ENCODE measurements around the gene KLHL2. TPM values are rescaled to one million over a fixed set of nuclear protein-coding genes. Genes with fewer than 3 reads are reported as not detected.
"Not testable (repeated sequence)": the region's sequence is repeated elsewhere in the genome, so short reads cannot be mapped to it uniquely, and the experiment has no call there.

KLHL2 gene
- total RNA-seq, 1 experiment from 2014 or later, result 12.4 TPM

- no peak for TF ChIP-seq CREM (CRISPR knock-in tag; IDR thresholded peaks at IDR 0.05)
Measured at GRCh38 chr4:165210566-165210965, 3.2 kb downstream of the KLHL2 start (continued).

DNA sequence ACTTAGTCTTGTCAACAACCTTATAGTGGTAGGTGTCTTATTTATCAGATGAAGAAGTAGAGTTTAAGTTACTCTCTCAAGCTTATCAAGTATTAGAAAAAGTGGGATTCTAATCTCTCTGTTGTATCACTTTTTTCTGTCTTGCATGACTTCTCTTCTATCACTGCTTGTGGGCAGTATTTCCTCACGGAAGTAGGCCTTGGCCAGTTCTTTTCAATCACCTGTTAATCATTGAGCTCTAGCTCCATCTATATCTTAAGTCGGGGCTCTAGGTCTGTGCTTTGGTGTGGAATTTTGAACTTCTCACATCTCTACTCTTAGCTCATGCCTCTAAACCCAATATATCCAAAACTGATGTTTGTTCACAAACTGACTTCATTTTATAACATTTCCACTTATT is 5.3 kb downstream of the KLHL2 start:
- DNase-seq (ENCODE audit: low spot score); H3K27ac Mint-ChIP-seq; H3K9me3 Mint-ChIP-seq; POLR2A ChIA-PET; H3K4me3 Mint-ChIP-seq; ATAC-seq; H3K27me3 Mint-ChIP-seq (ENCODE audit: low read depth); H3K36me3 Mint-ChIP-seq: not testable (repeated sequence)
- CTCF ChIA-PET, result interaction anchor here (0.6 kb wide), 1 partner anchor 82 kb away, joined by 3 read pairs; no protein-coding TSS in a partner anchor
- H3K4me1 Mint-ChIP-seq, result peaks cover 67% of the 10 kb centered on the region

DNA sequence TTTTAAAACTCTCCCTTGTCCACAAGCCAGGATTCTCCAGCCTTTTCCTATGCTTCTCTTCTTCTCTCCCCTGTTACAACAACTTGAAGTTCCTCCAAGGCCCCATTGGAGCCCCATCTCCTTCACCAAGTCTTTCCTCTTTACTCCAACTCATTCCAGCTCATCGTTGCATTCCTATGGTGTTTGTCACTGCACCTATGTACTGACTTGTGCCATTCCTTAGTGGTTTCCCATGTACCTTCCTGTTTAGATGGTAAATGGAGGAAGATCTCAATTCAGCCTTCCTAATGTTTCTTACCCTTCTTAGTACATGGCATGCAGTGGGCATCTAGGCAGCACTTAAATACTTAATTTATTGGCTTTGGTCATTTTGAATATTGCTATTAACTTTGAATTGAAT is 6.0 kb downstream of the KLHL2 start:
- peaks cover 64% of the 10 kb centered on the region for H3K4me1 Mint-ChIP-seq

GRCh38 chr4:165213991-165214709 is 6.8 kb downstream of the KLHL2 start:
- H3K27ac Mint-ChIP-seq; DNase-seq (ENCODE audit: low spot score); H3K9me3 Mint-ChIP-seq; POLR2A ChIA-PET; H3K4me3 Mint-ChIP-seq; CTCF ChIA-PET; H3K27me3 Mint-ChIP-seq (ENCODE audit: low read depth); H3K36me3 Mint-ChIP-seq: not testable (repeated sequence)
- H3K4me1 Mint-ChIP-seq, result peaks cover 58% of the 10 kb centered on the region
- ATAC-seq, result peak; percentile 77

More for the DNA sequence above, 6.0 kb downstream of the KLHL2 start:
- H3K4me3 Mint-ChIP-seq; CTCF ChIA-PET; H3K27me3 Mint-ChIP-seq (ENCODE audit: low read depth); POLR2A ChIA-PET; DNase-seq (ENCODE audit: low spot score); H3K9me3 Mint-ChIP-seq; H3K36me3 Mint-ChIP-seq; ATAC-seq: not testable (repeated sequence)
- H3K27ac Mint-ChIP-seq, result peak overlapping the region; percentile 26; the same call in 1 of the 2 replicates

DNA sequence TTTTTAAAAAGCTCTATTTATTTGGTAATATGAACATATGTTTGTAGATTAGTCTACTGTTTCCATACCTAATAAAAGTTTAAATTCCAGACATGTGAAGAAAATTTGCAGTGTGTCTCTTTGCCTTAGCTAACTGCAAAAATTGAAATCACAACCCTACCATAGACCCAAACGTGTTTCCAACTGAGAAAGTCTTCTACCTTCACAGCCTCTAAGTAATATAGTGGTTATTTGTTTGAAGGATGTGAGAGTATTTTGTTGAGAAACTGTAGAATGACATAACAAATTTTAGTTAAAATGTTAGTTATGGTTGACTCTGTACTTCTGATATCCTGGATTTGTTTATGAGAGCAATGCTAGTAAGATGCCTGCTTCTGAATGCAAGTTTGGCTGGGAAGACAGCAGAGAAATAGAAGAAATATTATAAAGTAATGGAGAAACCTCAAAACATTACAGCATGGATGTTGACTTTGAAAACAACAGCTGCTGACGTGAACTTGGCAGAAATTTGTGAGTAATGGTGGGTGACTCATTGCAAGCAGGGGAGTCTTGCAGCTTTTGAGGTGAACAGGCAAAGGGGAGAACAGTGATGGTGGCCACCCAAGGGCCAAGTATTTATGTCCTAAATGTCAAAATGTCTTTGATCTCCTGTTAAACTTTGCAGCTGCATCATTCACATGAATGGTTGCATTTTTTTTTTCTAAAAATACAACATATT is 7.8 kb downstream of the KLHL2 start:
- CTCF ChIA-PET; DNase-seq (ENCODE audit: low spot score); H3K9me3 Mint-ChIP-seq; ATAC-seq; H3K27me3 Mint-ChIP-seq (ENCODE audit: low read depth); H3K4me3 Mint-ChIP-seq; H3K36me3 Mint-ChIP-seq; POLR2A ChIA-PET: not testable (repeated sequence)
- 0 out of 2 replicates have a peak overlapping the region, but pooled peaks have one; percentile 9 for H3K27ac Mint-ChIP-seq
- H3K4me1 Mint-ChIP-seq, result peaks cover 52% of the 10 kb centered on the region

GRCh38 chr4:165215761-165216487 is 8.6 kb downstream of the KLHL2 start:
- H3K9me3 Mint-ChIP-seq; CTCF ChIA-PET; H3K4me3 Mint-ChIP-seq; DNase-seq (ENCODE audit: low spot score); H3K36me3 Mint-ChIP-seq; POLR2A ChIA-PET; ATAC-seq; H3K27me3 Mint-ChIP-seq (ENCODE audit: low read depth): not testable (repeated sequence)
- Mint-ChIP-seq H3K4me1 (peaks cover 45% of the 10 kb centered on the region), H3K27ac (0 out of 2 replicates have a peak overlapping the region, but pooled peaks have one; percentile 24)

DNA sequence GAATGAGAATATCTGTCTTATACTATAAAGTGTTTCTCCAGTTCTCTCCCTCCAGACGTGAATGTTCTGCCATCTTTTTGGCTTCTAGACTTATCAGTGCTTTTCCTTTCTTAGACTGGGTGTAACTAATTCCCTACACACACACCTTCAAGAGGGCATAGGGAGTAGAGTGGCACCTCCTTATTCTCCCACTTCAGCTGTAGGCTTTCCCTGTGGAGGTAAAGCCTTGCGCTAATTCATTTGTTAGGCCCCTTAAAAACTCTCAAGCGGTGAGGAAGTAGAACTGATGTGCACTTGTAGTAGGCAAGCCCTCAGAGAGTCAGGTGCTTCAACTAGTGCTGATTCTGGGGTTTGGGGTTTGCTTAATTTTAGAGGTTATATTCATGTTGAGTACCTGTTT is 10.0 kb downstream of the KLHL2 start:
- H3K27me3 Mint-ChIP-seq (ENCODE audit: low read depth), result no peaks in the 10 kb centered on the region
- ChIA-PET CTCF (no interaction called here), POLR2A (no interaction called here)
- ATAC-seq (no peak), DNase-seq (ENCODE audit: low spot score) (no peak)
- no peaks in the 10 kb centered on the region for H3K9me3 Mint-ChIP-seq
- H3K4me1 Mint-ChIP-seq, result peaks cover 42% of the 10 kb centered on the region
- no peak overlapping the region for H3K27ac Mint-ChIP-seq
- H3K36me3 Mint-ChIP-seq, result no peaks in the 10 kb centered on the region
- TF ChIP-seq ZNF232 (CRISPR knock-in tag; IDR thresholded peaks at IDR 0.05), result no peak
- no peak for TF ChIP-seq PREB (CRISPR knock-in tag; IDR thresholded peaks at IDR 0.05; ENCODE audit: borderline replicate concordance)
- no peak for TF ChIP-seq EMX1 (CRISPR knock-in tag; IDR thresholded peaks at IDR 0.05)
- no peak for TF ChIP-seq GRHL2 (CRISPR knock-in tag; IDR thresholded peaks at IDR 0.05; ENCODE audit: insufficient replicate concordance, severe bottlenecking)
- TF ChIP-seq, protein P1, sequence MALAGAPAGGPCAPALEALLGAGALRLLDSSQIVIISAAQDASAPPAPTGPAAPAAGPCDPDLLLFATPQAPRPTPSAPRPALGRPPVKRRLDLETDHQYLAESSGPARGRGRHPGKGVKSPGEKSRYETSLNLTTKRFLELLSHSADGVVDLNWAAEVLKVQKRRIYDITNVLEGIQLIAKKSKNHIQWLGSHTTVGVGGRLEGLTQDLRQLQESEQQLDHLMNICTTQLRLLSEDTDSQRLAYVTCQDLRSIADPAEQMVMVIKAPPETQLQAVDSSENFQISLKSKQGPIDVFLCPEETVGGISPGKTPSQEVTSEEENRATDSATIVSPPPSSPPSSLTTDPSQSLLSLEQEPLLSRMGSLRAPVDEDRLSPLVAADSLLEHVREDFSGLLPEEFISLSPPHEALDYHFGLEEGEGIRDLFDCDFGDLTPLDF (CRISPR knock-in tag; IDR thresholded peaks at IDR 0.05), result no peak
- TF ChIP-seq ZNF423 (CRISPR knock-in tag; IDR thresholded peaks at IDR 0.05), result no peak
- TF ChIP-seq, protein P2, sequence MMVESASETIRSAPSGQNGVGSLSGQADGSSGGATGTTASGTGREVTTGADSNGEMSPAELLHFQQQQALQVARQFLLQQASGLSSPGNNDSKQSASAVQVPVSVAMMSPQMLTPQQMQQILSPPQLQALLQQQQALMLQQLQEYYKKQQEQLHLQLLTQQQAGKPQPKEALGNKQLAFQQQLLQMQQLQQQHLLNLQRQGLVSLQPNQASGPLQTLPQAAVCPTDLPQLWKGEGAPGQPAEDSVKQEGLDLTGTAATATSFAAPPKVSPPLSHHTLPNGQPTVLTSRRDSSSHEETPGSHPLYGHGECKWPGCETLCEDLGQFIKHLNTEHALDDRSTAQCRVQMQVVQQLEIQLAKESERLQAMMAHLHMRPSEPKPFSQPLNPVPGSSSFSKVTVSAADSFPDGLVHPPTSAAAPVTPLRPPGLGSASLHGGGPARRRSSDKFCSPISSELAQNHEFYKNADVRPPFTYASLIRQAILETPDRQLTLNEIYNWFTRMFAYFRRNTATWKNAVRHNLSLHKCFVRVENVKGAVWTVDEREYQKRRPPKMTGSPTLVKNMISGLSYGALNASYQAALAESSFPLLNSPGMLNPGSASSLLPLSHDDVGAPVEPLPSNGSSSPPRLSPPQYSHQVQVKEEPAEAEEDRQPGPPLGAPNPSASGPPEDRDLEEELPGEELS (CRISPR knock-in tag; IDR thresholded peaks at IDR 0.05), result no peak
- no peak overlapping the region for H3K4me3 Mint-ChIP-seq

- peak overlapping the region; percentile 71 for H3K27ac Mint-ChIP-seq
- ATAC-seq, result peak; percentile 71
- H3K9me3 Mint-ChIP-seq; H3K4me3 Mint-ChIP-seq; POLR2A ChIA-PET; H3K36me3 Mint-ChIP-seq; CTCF ChIA-PET; DNase-seq (ENCODE audit: low spot score); H3K27me3 Mint-ChIP-seq (ENCODE audit: low read depth): not testable (repeated sequence)
- peaks cover 17% of the 10 kb centered on the region for H3K4me1 Mint-ChIP-seq
Measured at GRCh38 chr4:165221306-165221705, 13.9 kb downstream of the KLHL2 start.

All from WTC11 (cell line).